NCI-H345 (cell line): ENCODE measurements around the gene FOXO3B.
"Not testable (repeated sequence)": the region's sequence is repeated elsewhere in the genome, so short reads cannot be mapped to it uniquely, and the experiment has no call there.

ENCODE experiments used
- DNase-seq: peaks from one replicate; lab custom pipeline; 2025; lab: John Stamatoyannopoulos, UW

The FOXO3B gene

GRCh38 chr17:18681767-18682571, at the start of gene FOXO3B:
Gene FOXO3B, minus strand, starts transcription at chr17:18682314. Its CDS starts 663 bp downstream, at chr17:18681651.
- peak; percentile 95 for DNase-seq

GRCh38 chr17:18723509-18723908, 41.4 kb upstream of the FOXO3B start:
- DNase-seq, result not testable (repeated sequence)

GRCh38 chr17:18722612-18723011, 40.5 kb upstream of the FOXO3B start:
- DNase-seq, result not testable (repeated sequence)

DNA sequence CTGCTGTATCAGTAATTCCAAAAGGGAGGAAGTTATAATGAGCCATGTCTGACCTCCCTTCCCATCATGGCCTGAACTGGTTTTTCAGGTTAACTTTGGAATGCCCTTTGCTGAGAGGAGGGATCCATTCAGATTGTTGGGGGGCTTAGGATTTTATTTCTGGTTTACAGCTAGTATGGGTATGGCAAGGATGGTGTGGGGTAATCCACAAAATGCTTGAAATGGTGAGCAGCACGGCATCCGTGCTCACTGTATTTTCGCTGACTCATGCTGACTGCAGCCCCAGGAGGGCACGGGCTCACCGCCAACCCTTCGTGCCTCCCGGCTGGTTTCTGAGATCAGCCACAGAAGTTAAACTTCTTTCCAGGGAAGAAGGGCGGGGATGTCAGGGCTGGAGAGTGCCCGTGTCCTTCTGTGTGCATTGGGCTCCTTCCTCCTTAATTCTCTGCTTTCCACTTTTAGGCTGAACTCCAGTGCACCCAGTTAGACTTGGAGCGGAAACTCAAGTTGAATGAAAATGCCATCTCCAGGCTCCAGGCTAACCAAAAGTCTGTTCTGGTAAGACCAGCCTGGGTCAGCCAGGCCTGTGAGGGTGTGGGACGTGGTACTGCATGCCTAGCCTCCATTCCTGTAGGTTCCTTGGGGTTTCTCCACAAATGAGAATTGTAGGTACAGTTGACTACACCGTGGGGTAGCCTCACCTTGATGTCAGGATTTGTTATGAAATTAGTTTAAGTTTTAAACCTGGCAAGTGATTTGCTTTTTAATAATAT, 39.8 kb upstream of the FOXO3B start:
- DNase-seq, result not testable (repeated sequence)

DNA sequence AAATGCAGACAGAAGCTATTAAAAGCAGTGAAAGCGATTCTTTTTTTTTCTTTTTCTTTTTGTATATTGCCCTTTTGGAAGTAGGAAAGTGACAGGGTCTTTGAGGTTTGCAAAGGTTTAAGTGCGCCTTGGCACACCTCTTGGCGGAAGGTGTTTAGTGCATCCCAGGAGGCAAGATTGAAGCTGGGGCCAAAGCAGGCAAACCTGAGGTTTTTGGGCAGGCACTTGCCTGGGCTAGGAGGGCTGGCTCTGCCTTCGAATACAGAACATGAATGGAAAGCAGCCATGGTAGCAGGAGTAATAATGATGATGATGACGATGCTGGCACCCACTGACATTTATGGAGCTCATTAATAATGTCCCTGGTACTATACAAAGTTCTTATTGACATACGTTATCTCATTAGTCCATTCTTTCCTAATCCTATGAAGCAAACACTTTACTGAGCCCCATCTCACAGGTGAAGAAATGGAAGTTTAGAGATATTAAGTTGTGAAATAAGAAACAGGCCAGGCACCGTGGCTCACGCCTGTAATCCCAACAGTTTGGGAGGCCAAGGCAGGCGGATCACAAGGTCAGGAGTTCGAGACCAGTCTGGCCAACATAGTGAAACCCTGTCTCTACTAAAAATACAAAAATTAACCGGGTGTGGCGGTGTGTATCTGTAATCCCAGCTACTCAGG, 37.5 kb upstream of the FOXO3B start:
- not testable (repeated sequence) for DNase-seq

DNA sequence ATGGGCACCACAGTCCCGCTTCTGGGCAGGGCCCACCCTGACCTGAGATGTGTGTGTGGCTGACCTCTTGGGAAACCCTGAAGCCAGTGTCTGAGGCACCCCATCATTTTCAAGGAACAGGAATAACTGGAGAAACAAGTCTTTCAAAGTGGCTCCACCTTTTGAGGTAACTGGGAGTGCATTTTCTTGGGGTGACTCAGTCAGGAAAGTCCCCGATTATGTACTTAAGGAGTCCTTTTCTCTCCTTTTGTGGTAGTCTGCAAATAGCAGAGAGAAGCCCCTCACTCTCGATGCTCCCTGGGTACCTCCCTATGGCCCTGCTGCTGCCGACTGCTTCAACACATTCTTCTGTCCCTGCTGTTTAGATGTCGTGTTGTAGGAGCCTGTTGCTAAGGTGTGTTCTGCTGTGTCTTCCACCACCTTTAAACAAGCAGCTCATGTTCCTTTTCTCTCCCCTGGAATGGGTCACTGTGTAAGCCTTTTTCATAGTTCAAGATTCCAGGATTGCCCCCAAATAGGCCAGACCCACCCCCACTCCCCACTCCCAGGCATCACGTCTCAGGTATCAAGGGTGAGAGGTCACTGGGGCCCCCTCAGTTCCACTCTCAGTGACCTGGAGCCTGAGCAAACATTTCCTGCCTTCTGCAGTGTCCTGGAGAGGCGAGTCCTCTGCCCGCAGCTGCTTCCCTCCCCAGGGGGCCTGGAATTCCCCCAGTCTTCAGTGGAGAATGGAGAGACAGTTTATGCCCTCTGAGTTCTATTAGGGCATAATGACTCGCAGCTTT, 36.7 kb upstream of the FOXO3B start:
- DNase-seq, result not testable (repeated sequence)

DNA sequence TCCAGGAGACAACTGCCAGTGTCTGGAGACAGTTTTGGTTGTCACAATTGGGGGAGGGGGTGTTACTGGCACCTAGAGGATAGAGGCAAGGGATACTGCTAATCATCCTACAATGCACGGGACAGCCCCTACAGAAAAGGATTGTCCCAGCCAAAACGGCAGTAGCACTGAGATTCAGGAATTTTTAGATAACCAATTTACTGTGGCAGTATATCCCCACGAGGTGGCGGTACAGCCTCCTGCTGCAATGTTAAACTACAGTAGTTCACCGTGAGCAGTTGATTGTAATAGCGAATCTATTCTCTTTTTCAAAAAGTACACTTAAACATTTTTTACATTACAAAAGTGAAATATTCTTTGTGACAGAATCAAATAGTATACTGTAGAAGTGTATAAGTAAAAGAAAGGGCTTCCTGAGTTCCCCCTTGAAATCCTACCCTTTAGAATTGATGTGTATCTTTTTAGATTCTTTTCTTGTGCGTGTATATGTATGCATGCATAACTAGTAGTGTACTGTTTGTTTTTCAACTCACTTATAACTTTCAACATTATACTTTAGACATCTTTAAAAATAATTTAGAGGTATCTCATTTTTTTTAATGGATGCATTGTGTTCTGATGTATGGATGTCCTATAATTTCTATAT, 30.4 kb upstream of the FOXO3B start:
- DNase-seq, result peak; percentile 2

- not testable (repeated sequence) for DNase-seq
Measured at GRCh38 chr17:18708215-18708614, 26.1 kb upstream of the FOXO3B start.

- DNase-seq, result not testable (repeated sequence)
Measured at GRCh38 chr17:18705955-18706354, 23.8 kb upstream of the FOXO3B start.

GRCh38 chr17:18698473-18699103, 16.5 kb upstream of the FOXO3B start:
- DNase-seq, result not testable (repeated sequence)

DNA sequence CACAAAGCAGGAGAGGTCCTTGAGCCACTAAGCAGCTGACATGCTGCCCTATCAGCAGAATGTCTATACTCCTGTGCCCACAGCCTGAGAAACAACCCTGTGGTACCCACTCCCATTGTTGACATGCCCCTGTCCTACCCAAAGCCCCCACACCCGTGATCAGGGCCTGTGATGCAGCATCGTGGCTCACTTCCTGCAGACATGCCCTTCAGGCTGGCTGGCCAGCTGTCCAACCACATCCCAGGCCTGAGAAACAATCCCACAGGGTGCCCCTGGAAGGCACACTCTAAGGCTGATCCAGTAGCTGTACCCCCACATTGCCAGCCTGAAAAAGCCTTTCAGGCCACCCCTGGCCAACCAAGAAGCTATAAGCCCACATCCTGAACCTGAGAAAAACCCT, 13.0 kb upstream of the FOXO3B start:
- DNase-seq, result not testable (repeated sequence)

GRCh38 chr17:18682668-18683067, 554 bp upstream of the FOXO3B start:
- not testable (repeated sequence) for DNase-seq

DNA sequence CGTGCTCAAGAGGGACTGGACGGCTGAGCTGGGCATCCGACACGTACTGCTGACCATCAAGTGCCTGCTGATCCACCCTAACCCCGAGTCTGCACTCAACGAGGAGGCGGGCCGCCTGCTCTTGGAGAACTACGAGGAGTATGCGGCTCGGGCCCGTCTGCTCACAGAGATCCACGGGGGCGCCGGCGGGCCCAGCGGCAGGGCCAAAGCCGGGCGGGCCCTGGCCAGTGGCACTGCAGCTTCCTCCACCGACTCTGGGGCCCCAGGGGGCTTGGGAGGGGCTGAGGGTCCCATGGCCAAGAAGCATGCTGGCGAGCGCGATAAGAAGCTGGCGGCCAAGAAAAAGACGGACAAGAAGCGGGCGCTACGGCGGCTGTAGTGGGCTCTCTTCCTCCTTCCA, 4.7 kb downstream of the FOXO3B start:
- DNase-seq, result not testable (repeated sequence)

- not testable (repeated sequence) for DNase-seq
Measured at GRCh38 chr17:18676928-18677327, 5.2 kb downstream of the FOXO3B start.

GRCh38 chr17:18672395-18673227, 9.5 kb downstream of the FOXO3B start:
- not testable (repeated sequence) for DNase-seq

DNA sequence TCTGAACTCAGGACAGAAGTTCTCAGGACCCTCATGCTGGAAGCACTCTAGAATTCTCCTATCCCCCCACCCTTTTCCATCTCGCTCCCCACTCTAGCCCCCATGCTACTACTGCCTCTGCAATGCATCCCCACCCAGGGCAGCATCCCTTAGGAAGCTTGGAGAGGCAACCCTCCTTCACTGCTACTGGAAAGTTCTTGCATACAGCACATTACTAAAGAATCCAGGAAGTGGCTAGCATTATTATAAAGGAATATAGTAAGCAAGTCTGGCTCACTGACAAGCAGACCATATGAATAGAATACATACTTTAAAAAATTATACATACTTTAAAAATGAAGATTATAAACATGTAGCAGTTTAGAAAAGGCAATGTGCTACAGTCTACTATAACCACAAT, 13.5 kb downstream of the FOXO3B start:
- not testable (repeated sequence) for DNase-seq

GRCh38 chr17:18667535-18667934, 14.6 kb downstream of the FOXO3B start:
- not testable (repeated sequence) for DNase-seq

GRCh38 chr17:18666326-18666725, 15.8 kb downstream of the FOXO3B start:
- DNase-seq, result not testable (repeated sequence)

GRCh38 chr17:18661924-18662624, 20.0 kb downstream of the FOXO3B start:
- DNase-seq, result not testable (repeated sequence)
